OCI-LY3 (cell line): ENCODE results near the gene GRIN1.

Experiments
- H2AFZ ChIP-seq: fragments of 200-600, 300-600 bp; shearing (Covaris generic); 2 replicates; pipeline ENCODE4 v1.6.0; 2014; ENCODE audit warnings: antibody characterized with exemption, low read depth, low read length
- H3K27ac ChIP-seq: fragments of 200-600, 300-600 bp; sonication (generic); 2 replicates; pipeline ENCODE4 v1.5.1; 2014; ENCODE audit warnings: mild to moderate bottlenecking, low read length, moderate library complexity, mixed read lengths
- H3K27me3 ChIP-seq: fragments of 200-600, 300-600 bp; sonication (generic); 2 replicates; pipeline ENCODE4 v1.6.1; 2014; ENCODE audit warnings: low read depth, low read length, mixed read lengths
- H3K36me3 ChIP-seq: fragments of 200-600, 300-600 bp; sonication (generic); replicated peaks from 2 replicates; pipeline ENCODE3; 2014; ENCODE audit warnings: low read depth, low read length, mixed read lengths
- H3K4me1 ChIP-seq: fragments of 300-600, 200-600 bp; sonication (generic); 2 replicates; pipeline ENCODE4 v1.6.1; 2014; ENCODE audit warnings: low read length, mixed read lengths
- H3K4me2 ChIP-seq: fragments of 200-600, 300-600 bp; sonication (generic); 2 replicates; pipeline ENCODE4 v1.6.1; 2014; ENCODE audit warnings: low read length, mixed read lengths
- H3K4me3 ChIP-seq: fragments of 300-600, 200-600 bp; sonication (generic); 2 replicates; pipeline ENCODE4 v1.5.1; 2014; ENCODE audit warnings: antibody characterized with exemption, mild to moderate bottlenecking, low read length, moderate library complexity
- H3K79me2 ChIP-seq: fragments of 300-600, 200-600 bp; shearing (Covaris generic); 2 replicates; pipeline ENCODE4 v1.6.1; 2014; ENCODE audit warnings: mild to moderate bottlenecking, low read length, mixed read lengths
- H3K9ac ChIP-seq: fragments of 300-600, 200-600 bp; shearing (Covaris generic); 2 replicates; pipeline ENCODE4 v1.6.0; 2014; ENCODE audit warnings: mild to moderate bottlenecking, low read length, moderate library complexity
- H3K9me3 ChIP-seq: fragments of 200-600, 300-600 bp; shearing (Covaris generic); 2 replicates; pipeline ENCODE4 v1.6.1; 2014; ENCODE audit warnings: low read length, mixed read lengths; ENCODE audit not compliant: insufficient read depth
- H4K20me1 ChIP-seq: fragments of 200-600, 300-600 bp; sonication (generic); 2 replicates; pipeline ENCODE4 v1.6.1; 2016; ENCODE audit warnings: low read length, mixed read lengths; ENCODE audit not compliant: insufficient read depth
- CTCF ChIP-seq: fragments of 200-600, 300-600 bp; sonication (generic); IDR thresholded peaks from 2 replicates; pipeline ENCODE4 v1.5.1; 2014; ENCODE audit warnings: antibody characterized with exemption, low read length, low read depth
- EZH2phosphoT487 ChIP-seq: fragments of 200-600 bp; shearing (Covaris generic); IDR thresholded peaks from 2 replicates; pipeline ENCODE4 v1.6.1; 2018; ENCODE audit warnings: antibody characterized with exemption, mixed run types, low read depth

GRIN1 gene

GRCh38 chr9:137204731-137205125 is 65.8 kb downstream of the GRIN1 start:
- 0 out of 2 replicates have a peak overlapping the region, but pooled peaks have one; percentile 30 for H3K27ac ChIP-seq
- peaks cover 60% of the 10 kb centered on the region for H3K79me2 ChIP-seq
- H3K4me3 ChIP-seq: peak overlapping the region; percentile 93

GRCh38 chr9:137205126-137206069 is 66.4 kb downstream of the GRIN1 start, which contains the start of the genes NDOR1 and TMEM203:
Gene NDOR1 (plus strand): TSS chr9:137205700. CDS start chr9:137205778, 78 bp downstream.
Gene TMEM203 (minus strand): TSS chr9:137205648. CDS start chr9:137205414, 234 bp downstream.
- TF ChIP-seq EZH2phosphoT487: no peak
- no peaks in the 10 kb centered on the region; the same call in 1 of the 2 replicates for H4K20me1 ChIP-seq
- H3K4me3 ChIP-seq: peak within 1 kb of the TSS; percentile 93
- H3K79me2 ChIP-seq: peaks cover 60% of the 10 kb centered on the region
- no peak within 1 kb of the TSS for H2AFZ ChIP-seq
- no peaks in the 10 kb centered on the region for H3K9me3 ChIP-seq
- H3K9ac ChIP-seq: peak within 1 kb of the TSS; percentile 83
- peaks cover 29% of the 10 kb centered on the region for H3K4me1 ChIP-seq
- no peaks in the 10 kb centered on the region for H3K27me3 ChIP-seq
- peak within 1 kb of the TSS; percentile 50 for H3K27ac ChIP-seq
- H3K4me2 ChIP-seq: peak within 1 kb of the TSS; percentile 95
- H3K36me3 ChIP-seq: peaks cover 5% of the 10 kb centered on the region

More at GRCh38 chr9:137204731-137205125, 65.8 kb downstream of the GRIN1 start:
- peak overlapping the region; percentile 95 for H3K4me2 ChIP-seq
- TF ChIP-seq EZH2phosphoT487: no peak
- TF ChIP-seq CTCF: no peak
- H4K20me1 ChIP-seq: no peaks in the 10 kb centered on the region; the same call in 1 of the 2 replicates
- H3K27me3 ChIP-seq: no peaks in the 10 kb centered on the region
- no peak overlapping the region for H2AFZ ChIP-seq
- H3K9ac ChIP-seq: peak overlapping the region; percentile 83
- H3K4me1 ChIP-seq: peaks cover 29% of the 10 kb centered on the region
- no peaks in the 10 kb centered on the region for H3K36me3 ChIP-seq
- H3K9me3 ChIP-seq: no peaks in the 10 kb centered on the region

GRCh38 chr9:137206602-137207001 is 67.6 kb downstream of the GRIN1 start:
- Histone ChIP-seq H3K9me3 (no peaks in the 10 kb centered on the region), H3K4me3 (peak overlapping the region; percentile 93), H3K36me3 (peaks cover 5% of the 10 kb centered on the region), H3K27me3 (no peaks in the 10 kb centered on the region), H3K79me2 (peaks cover 54% of the 10 kb centered on the region), H3K27ac (no peak overlapping the region), H4K20me1 (no peaks in the 10 kb centered on the region; the same call in 1 of the 2 replicates), H3K4me1 (peaks cover 24% of the 10 kb centered on the region), H3K9ac (peak overlapping the region; percentile 83), H2AFZ (no peak overlapping the region), H3K4me2 (peak overlapping the region; percentile 93)
- TF ChIP-seq CTCF (no peak), EZH2phosphoT487 (no peak)

GRCh38 chr9:137211532-137211931 is 72.6 kb downstream of the GRIN1 start:
- H3K4me3 ChIP-seq: no peak overlapping the region

More at GRCh38 chr9:137211532-137211931, 72.6 kb downstream of the GRIN1 start:
- H3K27ac ChIP-seq: no peak overlapping the region
- H3K9ac ChIP-seq: no peak overlapping the region
- no peaks in the 10 kb centered on the region for H3K9me3 ChIP-seq
- peaks cover 9% of the 10 kb centered on the region for H3K79me2 ChIP-seq
- no peak overlapping the region for H2AFZ ChIP-seq
- H3K36me3 ChIP-seq: peaks cover 5% of the 10 kb centered on the region
- H3K4me1 ChIP-seq: peaks cover 2% of the 10 kb centered on the region
- H3K27me3 ChIP-seq: no peaks in the 10 kb centered on the region
- no peaks in the 10 kb centered on the region for H4K20me1 ChIP-seq
- H3K4me2 ChIP-seq: no peak overlapping the region
- TF ChIP-seq CTCF: no peak
- TF ChIP-seq EZH2phosphoT487: no peak
